OCI-M2 (cell line): ENCODE data around the gene P2RY6.

Experiments used
- DNase-seq: peaks from one replicate; lab custom pipeline; 2025; ENCODE audit not compliant: unreplicated experiment; lab: John Stamatoyannopoulos, UW

The P2RY6 gene

DNA sequence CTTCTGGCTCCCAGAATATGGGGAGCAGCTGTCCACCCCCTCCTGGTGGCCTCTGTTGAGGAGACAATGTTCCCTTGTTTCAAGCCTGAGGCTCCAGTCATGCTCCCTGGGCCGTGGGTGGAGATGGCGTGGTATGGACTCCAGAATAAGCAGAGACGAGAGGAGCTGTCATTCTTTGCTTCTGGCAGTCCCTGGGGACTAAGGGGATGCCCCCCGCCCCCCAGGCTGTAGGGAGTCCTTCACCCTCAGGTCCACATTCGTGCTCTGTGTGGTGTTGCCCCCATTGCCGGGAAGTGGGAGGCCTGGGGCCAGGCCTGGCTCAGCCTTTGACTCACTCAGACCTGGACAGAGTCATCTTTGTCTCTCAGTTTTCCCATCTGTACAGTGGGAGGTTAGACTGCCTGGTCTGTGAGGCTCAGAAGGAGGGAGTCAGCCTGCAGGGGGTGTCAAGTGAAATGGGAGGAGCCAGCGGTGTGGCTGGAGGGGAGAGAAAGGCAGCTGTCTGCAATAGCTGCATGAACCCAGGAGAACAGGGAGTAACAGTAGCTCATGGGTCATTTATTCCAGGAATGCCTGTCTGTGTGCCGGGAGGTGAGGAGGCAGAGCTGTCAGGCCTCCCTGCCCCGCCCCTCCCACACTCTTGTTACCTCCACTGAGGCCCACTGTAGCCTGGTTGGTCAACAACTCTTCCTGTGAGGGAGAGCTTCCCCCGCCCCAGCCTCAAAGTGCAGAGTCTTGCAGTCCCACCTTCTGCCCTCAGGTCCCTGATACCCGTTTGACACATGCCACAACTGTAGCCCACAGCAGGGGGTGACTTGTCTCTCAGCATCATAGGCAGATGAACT, 42.2 kb downstream of the P2RY6 start:
- no peak for DNase-seq

GRCh38 chr11:73315293-73316020, 43.3 kb downstream of the P2RY6 start:
- no peak for DNase-seq

DNA sequence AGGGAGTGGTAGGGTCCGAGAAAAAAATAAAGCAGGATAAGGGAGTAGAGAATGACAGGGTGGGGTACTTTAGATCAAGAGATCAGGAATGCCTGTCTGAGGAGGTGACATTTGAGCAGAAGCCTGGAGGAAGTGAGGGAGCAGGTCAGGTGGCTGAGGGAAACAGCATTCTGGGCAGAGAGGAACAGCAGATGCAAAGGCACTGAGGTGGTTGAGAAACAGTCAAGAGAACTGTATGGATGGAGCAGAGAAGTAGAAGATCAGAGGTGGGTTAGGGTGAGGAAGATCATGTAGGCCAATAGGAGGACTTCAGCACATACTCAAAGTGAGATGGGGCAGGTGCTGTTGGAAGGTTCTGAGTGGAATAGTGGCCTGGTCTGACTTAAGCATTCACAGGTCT, 44.3 kb downstream of the P2RY6 start:
- no peak for DNase-seq

DNA sequence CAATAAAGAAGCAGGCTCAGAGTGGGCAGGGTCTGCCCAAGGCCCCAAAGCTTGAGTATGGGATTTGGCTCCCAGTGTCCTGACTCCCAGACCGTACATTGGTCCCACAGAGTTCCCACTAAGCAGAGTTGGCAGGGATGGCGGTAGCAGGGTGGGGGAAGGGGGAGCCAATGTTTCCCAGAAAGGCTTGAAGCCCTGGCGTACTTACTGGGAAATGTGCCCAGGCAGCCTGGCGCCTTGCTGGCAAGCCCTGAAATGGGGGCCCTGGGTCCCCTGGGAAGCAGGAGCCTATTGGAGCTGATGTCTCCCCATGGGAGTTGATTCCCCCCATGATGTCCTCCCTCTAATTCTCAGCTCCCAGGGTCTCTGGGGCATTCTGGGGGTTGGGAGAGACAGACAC, 45.2 kb downstream of the P2RY6 start:
- no peak for DNase-seq

DNA sequence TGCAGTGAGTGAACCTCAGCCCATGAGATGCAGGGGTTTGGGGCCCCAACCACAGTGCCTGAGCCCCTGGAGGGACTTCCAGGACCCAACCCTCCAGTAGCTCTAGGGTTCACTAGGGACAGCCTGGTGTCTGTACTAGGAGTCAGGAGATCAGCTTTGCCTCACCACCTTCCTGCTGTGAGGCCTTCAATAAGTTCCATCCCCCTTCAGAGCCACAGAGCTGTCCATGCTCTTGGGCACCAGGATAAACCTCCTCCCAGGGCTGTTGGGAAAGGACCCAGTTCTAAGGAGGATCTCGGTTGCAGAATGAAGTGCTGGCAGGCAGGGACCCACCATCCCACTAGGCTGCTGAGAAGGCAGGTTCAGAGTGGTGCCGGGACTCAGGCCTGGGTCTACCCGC, 45.7 kb downstream of the P2RY6 start:
- DNase-seq, result no peak

GRCh38 chr11:73318501-73319011, 46.4 kb downstream of the P2RY6 start:
- no peak for DNase-seq

- DNase-seq, result no peak
Measured at GRCh38 chr11:73320763-73321603, 48.8 kb downstream of the P2RY6 start.

DNA sequence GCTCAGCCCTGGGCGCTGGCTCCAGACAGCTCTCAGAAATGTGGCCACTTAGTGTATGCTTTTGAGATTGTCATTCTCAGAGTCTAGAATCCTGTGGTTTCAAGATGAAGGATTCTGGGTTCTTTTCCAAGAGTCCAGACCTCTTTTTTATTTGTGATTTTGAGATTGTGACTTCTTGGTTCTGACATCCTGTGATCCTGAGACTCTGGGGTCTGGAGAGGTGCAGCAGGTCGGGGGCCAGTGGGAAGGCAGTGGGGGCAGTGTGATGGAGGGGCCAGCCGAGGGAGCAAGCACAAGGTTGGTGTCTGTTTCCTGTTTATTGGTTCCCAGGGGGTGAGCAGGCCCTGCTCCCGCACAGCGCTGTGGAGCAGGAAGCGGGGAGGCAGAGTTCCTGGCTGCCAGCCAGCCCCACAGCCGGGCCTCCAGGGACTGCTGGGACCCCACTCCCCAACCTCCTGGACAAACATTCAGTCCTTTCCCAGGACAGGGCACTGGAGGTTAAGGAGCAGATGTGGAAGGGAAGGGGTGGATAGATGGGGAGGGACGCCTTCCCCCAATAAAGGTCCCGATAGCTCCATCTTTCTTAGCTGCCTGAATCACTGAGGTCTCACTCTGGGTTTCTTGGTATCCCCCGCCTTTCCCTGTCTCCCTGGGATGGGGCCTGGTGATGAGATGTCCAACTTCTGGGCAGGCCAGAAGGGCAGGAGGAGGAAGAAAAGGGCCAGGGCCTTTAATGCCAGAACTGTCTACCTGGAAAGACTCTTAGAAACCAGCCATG, 49.7 kb downstream of the P2RY6 start:
- DNase-seq, result no peak

- DNase-seq, result no peak
Measured at GRCh38 chr11:73322382-73323306, 50.5 kb downstream of the P2RY6 start.

- DNase-seq, result no peak
Measured at GRCh38 chr11:73323464-73323863, 51.3 kb downstream of the P2RY6 start.

DNA sequence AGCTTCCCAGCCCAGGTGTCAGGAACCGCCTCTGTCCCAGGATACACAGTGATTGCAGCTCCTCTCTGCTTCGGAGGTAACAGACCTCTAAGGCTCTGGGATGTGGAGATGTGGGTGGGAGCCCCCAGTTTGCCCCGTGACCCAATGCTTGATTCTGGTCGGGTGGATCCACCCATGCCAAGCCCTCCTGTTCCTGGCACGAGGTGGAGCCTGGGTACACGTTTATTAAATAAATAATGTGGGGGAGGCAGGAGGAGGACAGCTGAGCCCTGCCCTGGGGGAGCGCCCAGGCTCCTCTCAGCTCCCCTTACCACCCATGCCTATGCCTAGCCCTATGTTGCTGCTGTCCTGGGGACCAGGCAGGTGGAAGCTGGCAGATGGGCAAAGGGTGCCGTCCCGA, 52.0 kb downstream of the P2RY6 start:
- DNase-seq, result no peak

- no peak for DNase-seq
Measured at GRCh38 chr11:73324665-73325035, 52.5 kb downstream of the P2RY6 start.

- DNase-seq, result no peak
Measured at GRCh38 chr11:73325036-73325981, 53.2 kb downstream of the P2RY6 start.

DNA sequence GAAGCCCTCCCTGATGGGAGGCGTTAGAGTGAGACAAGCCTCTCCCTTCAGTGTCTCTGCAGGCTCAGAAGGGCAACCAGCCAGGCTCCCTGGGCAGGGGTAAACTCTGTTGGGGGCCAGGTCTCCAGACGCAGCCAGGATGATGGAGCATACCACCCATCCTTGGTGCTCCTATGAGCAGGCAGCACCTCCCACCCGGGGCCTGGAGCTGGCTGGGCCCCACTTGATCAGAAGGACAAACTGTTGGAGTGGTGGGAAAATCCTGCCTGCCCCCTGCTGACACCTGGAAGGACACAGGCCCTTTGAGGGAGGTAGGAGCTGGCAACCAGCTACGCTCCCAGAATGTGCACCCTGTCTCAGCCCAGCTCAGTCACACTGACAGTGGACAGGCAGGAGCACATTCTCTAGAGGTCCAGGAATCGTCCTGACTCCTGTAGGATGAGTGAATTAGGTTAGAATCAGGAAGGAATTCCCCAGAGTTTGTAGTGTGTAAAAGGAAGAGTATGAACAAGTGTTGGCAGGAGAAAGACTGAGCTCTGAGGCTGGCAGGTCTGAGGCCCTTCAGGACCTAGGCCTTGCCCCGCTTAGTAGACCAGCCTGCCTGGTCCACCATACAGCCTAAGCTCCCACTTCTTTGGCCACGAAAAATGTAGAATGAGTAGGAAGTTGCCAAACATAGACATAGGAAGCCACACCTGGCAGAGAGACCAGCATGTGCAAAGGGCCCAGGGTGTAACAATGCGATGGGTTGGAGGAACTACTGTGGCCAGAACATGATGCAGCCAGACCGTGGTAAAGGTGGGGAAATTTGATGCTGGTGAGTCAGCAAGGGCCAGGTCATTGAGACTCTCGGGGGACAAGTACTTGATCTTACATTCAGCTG, 55.0 kb downstream of the P2RY6 start:
- no peak for DNase-seq

GRCh38 chr11:73327812-73328364, 55.8 kb downstream of the P2RY6 start:
- DNase-seq, result no peak

DNA sequence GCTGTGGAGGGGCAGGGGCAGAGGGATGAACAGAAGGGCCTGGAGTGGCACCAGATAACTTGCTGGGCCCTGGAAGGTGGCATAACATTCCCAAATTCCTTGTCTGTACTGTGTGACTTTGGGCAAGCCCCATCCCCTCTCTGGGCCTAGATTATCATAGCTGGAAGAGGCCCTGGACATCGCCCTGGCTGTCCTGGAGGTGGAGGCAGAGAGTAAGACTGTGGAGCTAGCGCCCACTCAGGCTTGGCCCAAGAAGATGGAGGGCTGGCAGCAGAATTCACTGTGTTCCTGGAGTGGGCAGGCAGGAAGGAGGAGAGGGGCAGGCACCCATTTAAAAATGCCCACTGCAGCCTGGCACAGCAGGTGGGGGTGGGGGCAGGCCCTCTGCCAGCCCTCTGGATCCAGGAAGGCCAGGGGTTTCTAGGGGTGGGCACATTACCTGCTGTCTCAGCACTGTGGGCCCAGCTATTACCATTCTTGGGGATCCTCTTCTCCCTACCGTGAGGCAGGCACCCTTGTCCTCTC, 58.5 kb downstream of the P2RY6 start:
- DNase-seq, result no peak
